HG03097 (cell line): ENCODE data around the gene SUPT4H1.

Experiments
- ATAC-seq: cut with Tn5 transposase; IDR thresholded peaks from one replicate; pipeline ENCODE4 v1.9.1; 2021; ENCODE audit not compliant: unreplicated experiment, low FRiP score

Gene SUPT4H1

DNA sequence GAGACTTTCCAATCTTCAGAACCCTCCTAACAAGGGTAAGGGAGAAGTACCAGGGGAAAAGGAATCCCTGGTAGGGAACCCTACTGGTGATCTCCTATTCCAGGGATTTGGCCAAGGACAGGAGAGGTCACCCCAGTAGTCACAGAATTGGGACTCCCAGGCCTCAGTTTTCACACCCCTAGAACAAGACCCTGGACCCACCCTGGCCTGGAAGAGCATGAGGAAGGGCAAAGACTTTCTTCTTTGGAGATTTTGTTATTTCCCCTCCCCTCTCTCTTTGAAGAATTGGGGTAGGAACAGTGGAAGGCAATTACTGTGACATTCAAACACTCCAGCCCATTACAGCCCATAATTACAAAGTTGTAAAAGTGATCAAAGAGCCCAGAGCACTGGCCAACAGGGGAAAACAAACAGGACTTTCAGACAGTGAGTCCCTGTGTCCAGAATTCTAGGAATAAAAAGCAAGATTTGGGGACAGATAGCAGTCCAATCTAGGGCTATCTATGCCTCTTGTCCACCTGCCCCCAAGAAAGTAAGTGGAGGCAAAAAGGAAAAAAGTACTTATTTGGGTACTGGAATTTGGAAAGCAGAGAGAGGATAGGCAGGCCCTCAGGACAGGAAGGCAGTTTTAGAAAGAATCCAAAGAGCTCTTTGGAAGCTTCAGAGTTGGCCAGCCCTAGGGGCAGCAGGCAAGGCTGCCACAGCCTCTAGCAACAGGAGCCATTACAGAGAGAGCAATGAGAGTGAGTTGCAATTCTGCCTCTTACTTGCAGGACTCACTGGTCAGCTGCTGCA is 13.4 kb upstream of the SUPT4H1 start:
- no peak for ATAC-seq

- no peak for ATAC-seq
Observed at GRCh38 chr17:58364270-58364942, 12.4 kb upstream of the SUPT4H1 start.

DNA sequence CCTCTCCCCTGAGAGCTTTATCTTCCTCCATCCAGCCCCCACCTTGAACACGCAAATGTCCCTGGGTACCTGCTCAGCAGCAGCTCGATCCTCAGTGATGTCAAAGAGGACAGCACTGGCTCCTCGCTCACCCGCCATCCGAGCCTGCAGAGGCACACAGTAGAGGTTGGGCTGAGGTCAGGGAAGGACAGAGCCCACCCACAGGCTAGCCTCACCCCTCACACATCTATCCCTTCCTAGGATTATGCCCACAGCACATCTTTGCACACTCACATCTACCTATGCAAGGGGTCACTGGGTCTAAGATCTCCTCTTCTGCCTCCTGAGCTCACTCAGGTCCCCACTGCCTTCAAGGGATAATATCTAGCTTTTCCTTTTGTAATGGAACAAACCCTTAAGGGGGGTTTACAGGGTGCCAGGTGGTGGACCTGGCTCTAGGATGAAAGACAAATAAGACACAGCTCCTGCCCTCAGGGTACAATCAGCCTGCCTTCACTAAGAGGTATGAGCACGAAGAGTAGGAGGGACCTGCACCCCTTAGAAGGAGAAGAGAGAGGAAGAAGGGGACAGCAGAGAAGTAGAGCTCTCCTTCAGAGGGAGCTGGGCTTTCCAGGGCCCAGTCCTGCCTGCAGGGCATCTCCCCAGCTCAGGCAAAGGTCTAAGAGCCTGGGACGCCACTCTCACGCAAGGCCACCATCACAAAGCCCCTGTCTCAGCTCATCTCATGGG is 11.6 kb upstream of the SUPT4H1 start:
- no peak for ATAC-seq

GRCh38 chr17:58362368-58363014 is 10.5 kb upstream of the SUPT4H1 start:
- no peak for ATAC-seq

GRCh38 chr17:58360296-58361063 is 8.5 kb upstream of the SUPT4H1 start:
- no peak for ATAC-seq

GRCh38 chr17:58358408-58359172 is 6.6 kb upstream of the SUPT4H1 start:
- no peak for ATAC-seq

- ATAC-seq = no peak
Observed at GRCh38 chr17:58357312-58358297, 5.6 kb upstream of the SUPT4H1 start.

DNA sequence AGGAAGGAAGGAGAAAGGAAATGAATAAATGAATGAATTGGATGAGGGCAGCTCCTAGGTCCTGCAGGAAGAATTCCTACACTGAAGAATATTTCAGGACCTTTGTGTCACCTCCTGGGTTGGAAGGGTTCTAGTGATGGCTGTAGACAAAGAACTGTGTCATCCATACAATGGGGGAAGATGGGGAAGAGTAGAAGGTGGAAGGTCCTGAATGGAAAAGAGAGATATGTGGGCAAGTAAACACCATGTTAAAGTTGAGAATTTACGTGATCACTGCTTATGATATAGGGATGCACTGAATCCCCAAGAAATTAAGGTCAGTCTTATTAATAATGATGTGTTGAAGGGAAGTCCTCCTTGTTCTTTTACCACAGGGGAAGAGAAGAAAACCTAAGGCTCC is 4.2 kb upstream of the SUPT4H1 start:
- no peak for ATAC-seq

DNA sequence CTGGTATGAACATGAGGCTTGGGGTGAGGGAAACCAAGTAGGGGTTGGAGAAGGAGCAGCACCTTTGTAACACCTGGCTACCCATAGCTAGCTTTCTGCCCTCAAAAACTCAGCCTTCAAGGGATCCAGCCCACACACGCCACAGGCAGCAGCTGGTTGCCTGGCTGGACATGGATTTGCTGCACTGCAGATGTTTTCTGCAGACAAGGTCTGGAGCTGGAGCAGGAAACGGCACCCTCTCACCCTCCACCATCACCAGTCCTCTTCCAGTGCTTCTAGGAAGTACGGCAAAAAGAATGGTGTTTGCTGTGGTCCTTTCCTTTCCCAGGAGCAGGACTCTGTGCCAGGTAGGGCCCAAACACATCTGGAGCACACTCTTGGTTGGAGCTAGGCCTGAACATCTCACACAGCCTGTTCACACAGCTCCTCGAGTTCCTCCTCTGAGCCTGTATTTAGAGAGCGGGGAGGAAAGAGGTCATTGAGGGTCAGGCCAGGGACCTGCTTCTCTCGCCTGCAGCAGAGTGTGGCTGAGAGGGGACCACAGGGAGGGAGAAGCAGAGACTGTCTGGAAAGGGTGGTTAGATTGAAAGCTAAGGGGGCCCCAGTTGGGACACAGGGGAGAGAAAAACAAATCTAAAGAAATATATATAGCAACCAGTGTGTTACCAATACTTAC is 2.7 kb upstream of the SUPT4H1 start:
- no peak for ATAC-seq

DNA sequence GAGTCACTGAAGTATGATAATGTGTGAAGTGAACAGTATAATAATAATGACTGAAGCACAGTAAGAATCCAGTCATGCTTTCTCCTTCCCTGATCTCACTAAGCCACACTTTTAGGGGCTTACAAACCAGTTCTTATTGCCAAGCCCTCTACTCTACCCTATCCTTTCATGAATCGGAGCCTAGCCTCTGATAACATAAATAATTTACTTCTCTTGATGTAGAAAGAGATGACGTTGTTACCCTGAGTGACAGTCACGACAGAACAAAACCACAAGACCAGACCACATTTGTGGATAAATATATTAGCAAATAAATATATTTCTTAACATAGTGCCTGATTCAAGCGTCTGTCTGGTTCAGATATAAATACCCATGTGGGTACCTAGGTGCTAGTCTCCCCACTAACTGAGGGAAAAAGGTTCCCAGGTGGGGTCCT is 1.4 kb upstream of the SUPT4H1 start:
- no peak for ATAC-seq

DNA sequence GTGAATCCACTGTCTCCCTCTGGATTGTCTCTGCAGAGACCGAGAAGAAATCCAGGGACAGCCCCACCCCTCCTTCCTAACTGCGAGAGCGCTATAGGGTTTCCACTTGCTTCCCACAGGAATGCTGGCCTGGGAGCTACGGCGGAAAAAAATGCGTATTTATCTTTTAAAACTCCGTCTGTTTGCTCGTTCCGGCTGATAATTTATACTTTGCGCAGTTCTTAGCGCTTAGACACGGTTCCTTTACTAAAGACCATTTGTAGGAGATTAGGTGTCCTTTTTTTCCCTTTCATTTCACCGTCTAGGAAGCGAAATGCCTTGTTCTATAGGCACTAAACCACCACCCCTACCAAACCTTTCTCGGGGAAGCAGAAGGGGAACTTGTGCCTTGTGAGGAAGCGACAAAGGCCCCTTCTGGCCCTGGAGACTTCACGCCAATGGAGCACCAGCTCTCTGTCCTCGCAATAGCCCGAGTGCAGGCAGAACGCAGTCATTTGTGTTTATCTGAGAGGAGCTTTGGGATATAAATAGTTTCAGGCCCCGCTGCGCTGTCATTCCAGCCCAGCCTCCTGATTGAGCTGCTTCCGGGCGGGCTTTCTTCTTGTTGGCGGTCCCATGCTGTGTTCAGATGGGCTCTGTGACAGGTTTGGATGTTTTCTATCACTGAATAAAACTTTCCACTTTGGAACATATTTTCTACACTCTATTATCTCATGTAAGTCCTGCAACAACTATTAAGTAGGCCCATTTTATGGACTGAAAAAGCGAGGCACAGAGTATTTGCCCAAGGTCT is 791 bp upstream of the SUPT4H1 start:
- ATAC-seq = no peak

DNA sequence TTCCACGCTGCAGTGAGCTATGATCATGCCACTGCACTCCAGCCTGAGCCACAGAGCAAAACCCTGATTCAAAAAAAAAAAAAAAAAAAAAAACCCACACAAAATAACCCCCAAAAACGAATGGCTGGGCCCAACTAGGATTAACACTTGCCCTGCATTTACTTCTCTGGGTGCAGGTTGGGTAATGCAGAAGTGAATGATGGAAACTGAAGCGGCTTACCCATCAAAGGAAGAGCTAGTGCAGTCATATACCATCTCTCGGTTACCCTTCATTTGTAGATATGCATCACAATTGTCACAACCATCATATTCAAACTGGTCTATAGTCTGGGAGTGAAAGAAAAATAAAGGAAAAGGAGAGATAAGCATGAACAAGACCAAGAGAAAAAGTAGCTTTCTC is 819 bp downstream of the SUPT4H1 start:
- no peak for ATAC-seq

GRCh38 chr17:58348038-58348437 is 4.0 kb downstream of the SUPT4H1 start:
- ATAC-seq = no peak

DNA sequence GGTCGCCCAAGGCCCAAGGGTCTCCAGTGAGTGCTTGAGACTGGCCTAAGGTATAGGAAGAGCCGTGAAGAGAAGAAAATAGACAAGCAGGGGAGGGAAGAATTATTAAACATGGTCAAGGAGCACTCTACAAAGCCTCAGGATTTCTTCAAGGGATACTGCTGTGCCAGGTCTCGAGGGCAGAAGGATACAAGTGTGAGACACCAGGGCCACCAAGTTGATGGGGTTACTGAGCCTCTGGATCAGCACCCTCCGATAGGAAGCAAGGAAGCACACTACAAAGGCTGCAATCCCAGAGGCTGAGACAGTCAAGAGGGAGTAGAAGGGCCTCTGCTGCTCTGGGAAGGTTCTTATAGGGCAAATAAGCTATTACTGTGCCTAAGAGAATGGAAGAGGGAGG is 6.5 kb downstream of the SUPT4H1 start:
- ATAC-seq = no peak

GRCh38 chr17:58344791-58345157 is 7.2 kb downstream of the SUPT4H1 start:
- peak; percentile 34 for ATAC-seq

DNA sequence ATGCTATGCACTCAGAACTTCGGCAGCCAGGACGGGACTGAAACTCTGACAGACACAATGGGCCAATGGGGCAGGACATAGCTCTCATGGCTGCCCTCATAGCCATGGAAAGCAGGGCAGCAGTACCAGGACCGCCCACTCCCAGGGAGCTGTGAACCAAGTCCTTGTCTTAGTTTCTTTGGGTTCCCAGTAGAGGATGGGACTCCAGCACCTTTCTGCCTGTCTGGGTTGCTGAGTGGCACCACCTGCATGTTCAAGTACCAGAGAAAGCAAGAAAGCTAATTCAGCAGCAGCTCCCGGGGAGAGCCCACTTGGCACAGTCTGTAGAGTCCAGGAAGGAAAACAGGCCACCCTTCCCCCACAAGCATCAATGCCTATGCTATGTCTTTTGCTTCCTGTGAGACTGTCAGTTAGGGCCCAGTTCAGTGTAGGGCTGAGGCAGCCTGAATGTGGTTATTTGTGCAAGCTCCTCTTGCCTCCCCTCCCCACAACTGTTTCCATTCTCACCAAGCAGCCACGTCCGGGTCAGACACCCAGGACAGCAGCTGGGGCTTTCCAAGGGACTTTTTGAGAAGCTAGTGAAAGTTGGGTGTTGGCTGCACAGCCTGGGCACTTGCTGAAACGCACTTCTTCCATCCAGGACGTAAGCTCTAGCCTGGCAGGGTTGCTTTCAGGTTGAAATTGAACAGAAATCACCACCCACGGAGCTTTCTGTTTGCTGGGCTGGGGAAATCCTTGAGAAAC is 7.8 kb downstream of the SUPT4H1 start:
- ATAC-seq = peak; percentile 77
